Left cardiac atrium (tissue), 2 donors: Measurements from ENCODE around the gene APOBEC3F. TPM values are rescaled to one million over a fixed set of nuclear protein-coding genes. Genes with fewer than 3 reads are reported as not detected.

Experiments used
- total RNA-seq, 2 donors: library from RNA; stranded (reverse); fragmentation: NEBNext Ultra II Directional; extraction: Animal tissue kit (Norgen Biotek cat#: 25700); gene quantifications; one replicate each; pipeline ENCODE4 v1.2.1, GENCODE V29; 2021
- donor health status: DM: no; HTN: yes; CAD: no; lungs with severe emphysema.
- donor health status: DM: yes; HTN: yes; CAD: no.

APOBEC3F gene
- total RNA-seq, 2 donors from 2014 or later: 5.2 to 6.6 TPM

Other genes starting within 250 kb of the APOBEC3F start
- gene DNAL4, start 246.7 kb upstream of the APOBEC3F start, total RNA-seq: 10 to 100 TPM in 1 of 2 donors, 1 to 10 TPM in 1; 8.8 to 10.8 TPM
- gene NPTXR, start 196.8 kb upstream of the APOBEC3F start, total RNA-seq: 10 to 100 TPM; 26.9 to 30.8 TPM
- 10 to 100 TPM; 46.0 to 54.3 TPM for gene CBX6, start 168.6 kb upstream of the APOBEC3F start, total RNA-seq
- 1 to 10 TPM; 1.6 to 2.9 TPM for gene APOBEC3A, start 83.3 kb upstream of the APOBEC3F start, total RNA-seq
- gene APOBEC3B, start 58.5 kb upstream of the APOBEC3F start, total RNA-seq: 1 to 10 TPM; 1.5 to 1.6 TPM
- 10 to 100 TPM; 24.1 to 28.1 TPM for gene APOBEC3C, start 26.6 kb upstream of the APOBEC3F start, total RNA-seq
- 1 to 10 TPM; 1.2 to 1.3 TPM for gene APOBEC3D, start 19.7 kb upstream of the APOBEC3F start, total RNA-seq
- gene APOBEC3G, start 36.4 kb downstream of the APOBEC3F start, total RNA-seq: 1 to 10 TPM; 4.6 to 6.8 TPM
- gene APOBEC3H, start 56.4 kb downstream of the APOBEC3F start, total RNA-seq: under 1 TPM in 1 of 2 donors, not detected in 1; 0.35 TPM
- 10 to 100 TPM; 54.5 to 63.7 TPM for gene CBX7, start 111.8 kb downstream of the APOBEC3F start, total RNA-seq
- gene PDGFB, start 204.1 kb downstream of the APOBEC3F start, total RNA-seq: 10 to 100 TPM; 17.5 to 51.2 TPM